GM12891 (cell line): ENCODE data around the gene SPAG17.

ENCODE experiments used
- POLR2A ChIP-seq: IDR thresholded peaks from 2 replicates; pipeline ENCODE4 v1.6.1; 2011; ENCODE audit warnings: low read depth, low read length, control low read depth
- TAF1 ChIP-seq: IDR thresholded peaks from 2 replicates; pipeline ENCODE4 v1.6.1; 2011; ENCODE audit warnings: low read depth, low read length, control low read depth

GRCh38 chr1:118132000-118132399 lies 53.0 kb downstream of the SPAG17 start:
- no peak for TF ChIP-seq TAF1
- no peak for TF ChIP-seq POLR2A
